Esophagus (tissue), 2 donors: ENCODE results near the gene MSRB3. TPM values are rescaled to one million over a fixed set of nuclear protein-coding genes. Genes with fewer than 3 reads are reported as not detected.

Experiments used
- H3K27ac ChIP-seq, 2 donors: one replicate each; pipeline ENCODE4 v1.5.1; 2013; ENCODE audit warnings: low read depth in 2 of 2, mild to moderate bottlenecking in 2 of 2, inconsistent platforms in 1 of 2, low read length in 1 of 2, moderate library complexity in 1 of 2
- H3K27me3 ChIP-seq, 2 donors: one replicate each; pipeline ENCODE4 v1.6.1; 2013; ENCODE audit warnings: low read length in 2 of 2, control low read depth in 1 of 2, mild to moderate bottlenecking in 1 of 2; ENCODE audit not compliant: insufficient read depth in 2 of 2, control insufficient read depth in 1 of 2
- H3K36me3 ChIP-seq, 2 donors: one replicate each; pipeline ENCODE4 v1.6.1; 2013; ENCODE audit warnings: low read length in 1 of 2; ENCODE audit not compliant: control insufficient read depth in 2 of 2, insufficient read depth in 2 of 2
- H3K4me1 ChIP-seq, 2 donors: one replicate each; pipeline ENCODE4 v1.6.1; 2013; ENCODE audit warnings: low read length in 1 of 2; ENCODE audit not compliant: control insufficient read depth in 2 of 2, insufficient read depth in 2 of 2
- H3K4me3 ChIP-seq, 2 donors: one replicate each; pipeline ENCODE4 v1.5.1; 2013; ENCODE audit warnings: low read length in 2 of 2, mild to moderate bottlenecking in 2 of 2, low read depth in 1 of 2, moderate library complexity in 1 of 2
- H3K9me3 ChIP-seq, 2 donors: one replicate each; pipeline ENCODE4 v1.6.1; 2013; ENCODE audit warnings: mild to moderate bottlenecking in 2 of 2, low read depth in 1 of 2, low read length in 1 of 2, moderate library complexity in 1 of 2; ENCODE audit not compliant: control insufficient read depth in 2 of 2, insufficient read depth in 1 of 2
- WGBS, 2 donors: extraction: QIAGEN DNeasy Blood & Tissue Kit; methylation state at CpG; one replicate each; pipeline ENCODE4 v1.1.7; 2013; 5-methylcytosine and 5-hydroxymethylcytosine counted together
- polyA plus RNA-seq, 2 donors: library from polyadenylated mRNA; stranded (reverse); fragments of 200-250 nt; gene quantifications; one replicate each; pipeline ENCODE4 v1.2.3, GENCODE V29; 2013
- donor health status: healthy with polysubstance abuse.
- donor health status: Bipolar disorder and iron deficiency.

The MSRB3 gene
- polyA plus RNA-seq, 2 donors = 5.4 to 14.8 TPM

DNA sequence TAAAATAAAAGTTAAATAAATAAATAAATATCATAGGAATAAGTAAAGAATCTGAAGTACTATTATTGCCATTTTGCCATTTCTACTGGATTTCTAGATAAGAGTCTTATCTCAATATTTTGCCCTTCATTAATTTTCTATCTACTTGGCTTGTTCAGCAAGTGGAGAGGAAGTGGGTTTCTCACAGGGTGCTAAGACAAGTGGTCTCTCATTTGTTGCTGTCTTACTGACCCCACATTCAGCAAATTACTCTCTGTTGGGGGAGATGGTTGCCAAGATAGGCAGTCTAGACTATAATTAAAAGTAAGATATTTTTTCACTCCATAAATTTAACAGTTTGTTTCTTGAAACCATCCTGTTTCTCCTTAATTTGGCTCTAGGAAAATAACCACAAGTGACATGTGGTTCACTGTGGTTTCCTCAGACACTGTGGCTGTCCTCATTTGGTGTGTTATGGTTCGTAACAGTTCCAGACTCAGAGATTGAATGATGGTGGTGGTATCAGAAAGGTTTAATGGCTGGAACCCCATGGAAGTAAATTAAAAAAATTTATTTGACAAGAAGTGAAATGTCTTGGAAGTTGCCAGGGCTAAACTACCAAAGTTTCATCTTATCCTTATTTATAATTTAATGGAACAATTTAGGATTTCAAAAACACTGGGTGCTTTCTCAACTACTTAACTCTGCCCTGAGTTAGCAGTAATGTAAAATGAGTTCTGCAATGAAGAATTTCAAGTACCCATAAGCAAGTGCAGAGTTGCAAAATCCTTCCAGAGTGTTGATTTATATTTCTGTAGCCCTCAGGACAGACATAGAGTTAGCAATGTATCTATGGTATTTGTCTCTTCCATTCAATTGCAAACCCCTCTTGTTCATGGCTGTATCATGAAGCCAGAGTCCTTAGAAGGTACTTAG is 214.8 kb downstream of the MSRB3 start:
- 74 to 81% methylated on average over 1 of the region's 1 CpG for WGBS, 2 donors
- no peaks in the 10 kb centered on the region for H3K27me3 ChIP-seq
- no peak overlapping the region for H3K4me3 ChIP-seq
- no peak overlapping the region for H3K27ac ChIP-seq
- H3K36me3 ChIP-seq = no peaks in the 10 kb centered on the region
- no peaks in the 10 kb centered on the region for H3K9me3 ChIP-seq
- H3K4me1 ChIP-seq = no peaks in the 10 kb centered on the region

DNA sequence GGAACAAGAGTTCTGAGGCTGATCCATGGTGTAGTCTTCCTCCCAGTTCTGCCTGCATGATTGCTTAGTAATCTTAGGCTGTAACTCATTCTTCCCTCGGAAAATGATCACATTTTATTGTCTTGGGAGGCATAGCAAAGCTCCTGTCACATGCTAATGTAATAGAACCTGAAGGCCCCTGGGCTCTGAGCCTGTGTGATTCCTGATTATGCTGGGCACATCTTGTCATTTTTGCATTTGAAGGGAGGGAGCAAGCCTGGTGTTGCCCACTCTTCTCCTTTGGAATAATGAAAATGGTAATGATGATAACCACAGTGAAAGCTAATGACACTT is 215.4 kb downstream of the MSRB3 start:
- 60 to 63% methylated on average over 1 of the region's 1 CpG for WGBS, 2 donors
- no peaks in the 10 kb centered on the region for H3K36me3 ChIP-seq
- H3K4me3 ChIP-seq = no peak overlapping the region
- no peaks in the 10 kb centered on the region for H3K4me1 ChIP-seq
- H3K27me3 ChIP-seq = no peaks in the 10 kb centered on the region
- no peaks in the 10 kb centered on the region for H3K9me3 ChIP-seq
- H3K27ac ChIP-seq = no peak overlapping the region

- no peaks in the 10 kb centered on the region for H3K9me3 ChIP-seq
- no peaks in the 10 kb centered on the region for H3K36me3 ChIP-seq
- H3K4me1 ChIP-seq = no peaks in the 10 kb centered on the region
- WGBS, 2 donors = 36 to 43% methylated on average over 2 of the region's 2 CpGs
- no peaks in the 10 kb centered on the region for H3K27me3 ChIP-seq
- no peak overlapping the region for H3K4me3 ChIP-seq
- no peak overlapping the region for H3K27ac ChIP-seq
These were observed 216.1 kb downstream of the MSRB3 start for GRCh38 chr12:65494537-65494936.

DNA sequence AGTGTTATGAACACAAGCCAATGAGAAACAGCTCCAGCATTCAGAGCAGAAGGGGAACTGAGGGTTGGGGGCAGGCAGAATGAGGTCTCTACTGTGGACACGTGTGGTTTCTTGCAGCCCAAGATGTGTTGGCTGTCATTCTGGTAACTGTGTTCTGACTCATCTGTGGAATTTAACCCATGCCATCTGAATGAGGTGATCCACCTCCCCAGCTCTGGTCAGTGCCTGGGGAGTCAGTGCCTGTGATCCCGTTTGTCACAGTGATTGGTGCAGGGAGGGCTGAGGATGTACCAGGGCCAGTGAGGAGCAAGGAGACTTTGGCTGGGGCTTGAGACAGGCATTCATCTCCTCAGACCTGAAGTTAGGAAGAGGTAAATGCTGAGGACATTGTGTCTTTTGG is 216.8 kb downstream of the MSRB3 start:
- Histone ChIP-seq H3K27me3 (no peaks in the 10 kb centered on the region), H3K27ac (no peak overlapping the region), H3K9me3 (no peaks in the 10 kb centered on the region), H3K4me1 (no peaks in the 10 kb centered on the region), H3K36me3 (no peaks in the 10 kb centered on the region), H3K4me3 (no peak overlapping the region)
- 39 to 41% methylated on average over 2 of the region's 2 CpGs for WGBS, 2 donors

DNA sequence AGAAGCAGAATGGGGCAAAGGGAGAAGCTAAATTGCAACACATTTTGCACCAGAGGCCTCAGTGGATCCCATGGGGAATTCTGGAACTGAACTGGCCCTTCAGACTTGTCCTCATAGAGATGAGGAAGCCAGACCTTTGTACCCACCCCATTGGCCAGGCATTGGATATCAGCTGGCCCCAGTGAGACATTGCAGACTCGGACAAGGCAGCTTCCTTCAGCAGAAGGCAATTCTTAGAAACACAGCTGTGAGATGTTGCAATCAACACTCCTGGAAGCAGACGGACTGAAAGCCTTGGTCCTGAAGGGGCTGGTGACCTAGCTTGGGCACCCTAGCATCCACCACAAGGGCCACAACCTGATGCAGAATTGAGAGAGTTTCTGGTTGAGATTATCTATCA is 218.1 kb downstream of the MSRB3 start:
- Histone ChIP-seq H3K36me3 (no peaks in the 10 kb centered on the region), H3K4me3 (no peak overlapping the region), H3K27me3 (no peaks in the 10 kb centered on the region), H3K9me3 (no peaks in the 10 kb centered on the region), H3K27ac (no peak overlapping the region), H3K4me1 (peaks cover 0 to 5% of the 10 kb centered on the region in 2 donors)
- 48 to 56% methylated on average over 2 of the region's 2 CpGs for WGBS, 2 donors

DNA sequence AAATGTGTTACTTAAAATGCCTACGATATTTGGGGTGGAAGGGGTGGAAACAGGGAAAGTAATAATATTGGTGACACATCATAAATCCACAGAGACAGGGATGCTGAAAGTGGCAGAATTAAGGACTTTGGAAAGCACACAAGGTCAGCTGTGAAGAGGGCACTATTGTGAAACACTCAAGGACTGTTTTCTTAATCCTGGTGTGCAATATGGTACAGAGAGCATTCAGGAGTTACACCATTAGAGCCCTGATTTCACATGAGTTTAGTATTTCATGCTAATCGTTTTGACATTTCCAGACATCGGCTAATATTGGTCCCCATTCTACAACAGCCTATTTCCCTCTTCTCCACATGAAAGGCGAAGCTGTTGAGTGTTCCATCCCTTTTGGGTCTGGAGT is 219.2 kb downstream of the MSRB3 start:
- Histone ChIP-seq H3K27me3 (no peaks in the 10 kb centered on the region), H3K4me1 (peaks cover 0 to 5% of the 10 kb centered on the region in 2 donors), H3K36me3 (no peaks in the 10 kb centered on the region), H3K9me3 (no peaks in the 10 kb centered on the region), H3K27ac (no peak overlapping the region), H3K4me3 (no peak overlapping the region)
- WGBS, 2 donors = 86 to 87% methylated on average over 4 of the region's 4 CpGs

GRCh38 chr12:65499167-65499566 is 220.7 kb downstream of the MSRB3 start:
- no peaks in the 10 kb centered on the region for H3K9me3 ChIP-seq
- 91 to 97% methylated on average over 7 of the region's 7 CpGs for WGBS, 2 donors
- no peaks in the 10 kb centered on the region for H3K36me3 ChIP-seq
- peaks cover 0 to 5% of the 10 kb centered on the region in 2 donors for H3K4me1 ChIP-seq
- no peak overlapping the region for H3K27ac ChIP-seq
- no peak overlapping the region for H3K4me3 ChIP-seq
- H3K27me3 ChIP-seq = no peaks in the 10 kb centered on the region

GRCh38 chr12:65500091-65500900 is 221.8 kb downstream of the MSRB3 start:
- no peaks in the 10 kb centered on the region for H3K9me3 ChIP-seq
- peaks cover 0 to 5% of the 10 kb centered on the region in 2 donors for H3K4me1 ChIP-seq
- 51 to 54% methylated on average over 7 of the region's 7 CpGs for WGBS, 2 donors
- H3K4me3 ChIP-seq = no peak overlapping the region
- no peaks in the 10 kb centered on the region for H3K27me3 ChIP-seq
- no peak overlapping the region for H3K27ac ChIP-seq
- H3K36me3 ChIP-seq = no peaks in the 10 kb centered on the region

DNA sequence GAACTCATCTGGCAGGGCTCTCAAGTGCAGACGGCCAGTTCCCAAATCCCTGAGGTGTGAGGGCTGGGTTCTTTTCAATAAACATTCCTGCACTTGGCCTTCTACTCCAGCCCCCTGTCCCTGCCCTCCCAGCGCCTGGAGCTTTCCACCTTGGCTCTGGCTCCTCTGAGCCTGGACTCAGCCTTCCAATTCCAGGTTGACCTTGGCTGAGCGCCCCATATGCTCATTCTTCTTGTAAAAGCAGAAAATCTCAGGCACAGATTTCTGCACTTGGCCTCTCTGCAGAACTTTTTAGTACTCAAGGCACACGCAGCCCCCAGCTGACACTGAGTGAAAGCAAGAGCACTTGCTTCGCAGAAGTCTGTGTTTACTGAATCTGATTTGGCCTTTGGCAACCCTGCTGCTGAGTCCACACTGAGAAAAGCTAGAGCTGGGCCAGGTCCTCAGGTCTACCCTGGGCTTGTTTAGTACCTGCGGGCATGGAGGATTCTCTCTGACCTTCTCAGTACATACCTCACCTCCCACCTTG is 222.7 kb downstream of the MSRB3 start:
- Histone ChIP-seq H3K9me3 (no peaks in the 10 kb centered on the region), H3K27me3 (no peaks in the 10 kb centered on the region), H3K27ac (no peak overlapping the region), H3K4me1 (peaks cover 0 to 5% of the 10 kb centered on the region in 2 donors), H3K4me3 (no peak overlapping the region), H3K36me3 (no peaks in the 10 kb centered on the region)
- WGBS, 2 donors = 50 to 63% methylated on average over 6 of the region's 6 CpGs
